ENCODE results near the gene CTSW.
A peak's percentile ranks its signal among the peaks of the same experiment; 100 is the strongest.

DNA sequence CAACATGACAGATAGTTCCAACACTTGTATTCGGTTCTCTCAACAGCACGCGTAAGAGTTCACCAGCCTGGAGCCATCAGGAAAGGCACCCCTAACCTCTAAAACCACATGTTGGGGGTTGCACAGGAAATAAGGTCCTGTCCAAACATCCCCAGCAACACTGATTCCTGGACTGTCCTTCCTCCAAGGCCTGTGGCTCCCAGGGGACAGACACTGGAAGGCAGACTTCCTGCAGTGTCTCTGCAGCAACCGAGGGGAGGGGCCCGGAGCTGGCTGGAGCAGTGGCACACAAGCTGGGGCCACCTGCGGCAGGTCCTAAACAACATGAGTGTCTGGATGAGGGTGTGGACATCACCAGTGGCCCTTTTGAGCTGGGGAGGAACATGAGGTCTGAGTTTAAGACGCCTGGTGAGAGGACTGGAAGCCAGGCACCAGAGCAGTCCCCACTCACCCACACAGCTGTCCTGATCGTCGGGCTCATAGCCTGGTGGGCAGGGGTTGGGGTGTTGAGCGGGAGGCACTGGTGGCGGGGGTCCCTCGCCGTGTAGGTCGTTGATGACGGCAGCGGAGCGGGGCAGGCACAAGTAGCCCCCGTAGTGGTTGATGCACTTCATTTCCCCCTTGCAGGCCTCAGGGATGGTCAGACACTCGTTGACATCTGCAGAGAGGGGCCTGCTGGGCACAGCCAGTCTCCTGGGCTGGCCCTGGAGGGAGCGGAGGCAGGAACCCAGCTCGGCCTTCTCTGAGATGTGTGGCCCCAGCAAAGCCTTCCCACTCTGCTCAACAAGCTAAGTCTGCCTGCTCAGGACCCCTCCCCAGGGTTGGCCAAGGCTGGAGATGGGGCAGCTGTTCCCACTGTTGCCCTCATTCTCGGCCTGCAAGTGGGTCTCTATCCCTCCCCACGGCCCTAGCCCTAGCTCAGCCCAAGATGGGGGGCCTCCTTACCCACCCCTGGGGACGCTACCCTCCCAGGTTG lies 8.6 kb upstream of the CTSW start:
- TF ChIP-seq EP300 (IDR thresholded peaks at IDR 0.05; ENCODE audit: low read depth) (no peak), POLR2AphosphoS5 (IDR thresholded peaks at IDR 0.05) (peak in 1 of 3 donors; percentile 3)
- TF ChIP-seq, protein P1, sequence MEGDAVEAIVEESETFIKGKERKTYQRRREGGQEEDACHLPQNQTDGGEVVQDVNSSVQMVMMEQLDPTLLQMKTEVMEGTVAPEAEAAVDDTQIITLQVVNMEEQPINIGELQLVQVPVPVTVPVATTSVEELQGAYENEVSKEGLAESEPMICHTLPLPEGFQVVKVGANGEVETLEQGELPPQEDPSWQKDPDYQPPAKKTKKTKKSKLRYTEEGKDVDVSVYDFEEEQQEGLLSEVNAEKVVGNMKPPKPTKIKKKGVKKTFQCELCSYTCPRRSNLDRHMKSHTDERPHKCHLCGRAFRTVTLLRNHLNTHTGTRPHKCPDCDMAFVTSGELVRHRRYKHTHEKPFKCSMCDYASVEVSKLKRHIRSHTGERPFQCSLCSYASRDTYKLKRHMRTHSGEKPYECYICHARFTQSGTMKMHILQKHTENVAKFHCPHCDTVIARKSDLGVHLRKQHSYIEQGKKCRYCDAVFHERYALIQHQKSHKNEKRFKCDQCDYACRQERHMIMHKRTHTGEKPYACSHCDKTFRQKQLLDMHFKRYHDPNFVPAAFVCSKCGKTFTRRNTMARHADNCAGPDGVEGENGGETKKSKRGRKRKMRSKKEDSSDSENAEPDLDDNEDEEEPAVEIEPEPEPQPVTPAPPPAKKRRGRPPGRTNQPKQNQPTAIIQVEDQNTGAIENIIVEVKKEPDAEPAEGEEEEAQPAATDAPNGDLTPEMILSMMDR (IDR thresholded peaks at IDR 0.05): no peak

Measured in transverse colon (tissue), 4 donors.